Activated CD8-positive, alpha-beta memory T cell treated with anti-CD3 and anti-CD28 coated beads, Interleukin-2, amount 50 U/mL, for 24 hours (primary cell): ENCODE measurements around the gene CEMIP2.

ENCODE experiments used
- DNase-seq: peaks from one replicate; pipeline ENCODE4 v3.0.0-alpha.2; 2020; ENCODE audit errors: extremely low read depth

Gene CEMIP2

GRCh38 chr9:71769175-71770161 is 1.2 kb upstream of the CEMIP2 start:
- DNase-seq, result peak; percentile 13

GRCh38 chr9:71767776-71768321 is 464 bp downstream of the CEMIP2 start:
- DNase-seq, result no peak

GRCh38 chr9:71767163-71767775 is 1.0 kb downstream of the CEMIP2 start:
- no peak for DNase-seq

- no peak for DNase-seq
Measured at GRCh38 chr9:71766663-71767062, 1.6 kb downstream of the CEMIP2 start.

- no peak for DNase-seq
Measured at GRCh38 chr9:71765693-71766092, 2.6 kb downstream of the CEMIP2 start.

- no peak for DNase-seq
Measured at GRCh38 chr9:71764891-71765290, 3.4 kb downstream of the CEMIP2 start.

GRCh38 chr9:71764463-71764862 is 3.9 kb downstream of the CEMIP2 start:
- DNase-seq, result no peak

GRCh38 chr9:71763832-71764231 is 4.5 kb downstream of the CEMIP2 start:
- DNase-seq, result no peak

GRCh38 chr9:71762900-71763653 is 5.2 kb downstream of the CEMIP2 start:
- DNase-seq, result no peak

- no peak for DNase-seq
Measured at GRCh38 chr9:71761938-71762353, 6.4 kb downstream of the CEMIP2 start.

- DNase-seq, result no peak
Measured at GRCh38 chr9:71760901-71761300, 7.4 kb downstream of the CEMIP2 start.

- no peak for DNase-seq
Measured at GRCh38 chr9:71758785-71759184, 9.5 kb downstream of the CEMIP2 start.

- DNase-seq, result no peak
Measured at GRCh38 chr9:71758277-71758676, 10.0 kb downstream of the CEMIP2 start.

GRCh38 chr9:71756753-71757152 is 11.6 kb downstream of the CEMIP2 start:
- no peak for DNase-seq

- DNase-seq, result no peak
Measured at GRCh38 chr9:71755869-71756268, 12.4 kb downstream of the CEMIP2 start.

- DNase-seq, result no peak
Measured at GRCh38 chr9:71755230-71755629, 13.1 kb downstream of the CEMIP2 start.

GRCh38 chr9:71754151-71754550 is 14.2 kb downstream of the CEMIP2 start:
- DNase-seq, result no peak

GRCh38 chr9:71752928-71753327 is 15.4 kb downstream of the CEMIP2 start:
- DNase-seq, result no peak

GRCh38 chr9:71752352-71752751 is 16.0 kb downstream of the CEMIP2 start:
- no peak for DNase-seq

- DNase-seq, result no peak
Measured at GRCh38 chr9:71748280-71748743, 20.0 kb downstream of the CEMIP2 start.

GRCh38 chr9:71747576-71747975 is 20.7 kb downstream of the CEMIP2 start:
- DNase-seq, result no peak

- DNase-seq, result no peak
Measured at GRCh38 chr9:71746758-71747125, 21.6 kb downstream of the CEMIP2 start.
